Uterus (tissue), 2 donors: ENCODE data around the gene COPE.

Experiments used
- CTCF ChIP-seq, 4 experiments: fragments of 200-600 bp in 2 of 4; fragments of 450-650 bp in 2 of 4; sonication (generic) in 2 of 4; IDR thresholded peaks; one replicate each; pipeline ENCODE4 v1.5.1; 2016 to 2019; ENCODE audit warnings: antibody characterized with exemption in 4 of 4, mild to moderate bottlenecking in 2 of 4, moderate library complexity in 1 of 4
- POLR2A ChIP-seq, 2 donors: fragments of 450-650 bp; IDR thresholded peaks; one replicate each; pipeline ENCODE4 v1.6.1; 2016; ENCODE audit warnings: antibody characterized with exemption in 2 of 2, mild to moderate bottlenecking in 1 of 2, moderate library complexity in 1 of 2

GRCh38 chr19:18858906-18859646 is 60.1 kb downstream of the COPE start:
- TF ChIP-seq CTCF (IDR thresholded peaks at IDR 0.05) (no peak), POLR2A (IDR thresholded peaks at IDR 0.05) (no peak)
